Activated T-helper 1 cell treated with anti-CD3 and anti-CD28 coated beads, Interleukin-12 subunit alpha, Interleukin-12 subunit beta, Interleukin-2, Interleukin-4 antibody, amounts not matched to agents 30 ng/mL and 10 ng/mL and 1 ng/mL, durations not matched to agents 14 hours and 24 hours and 36 hours (primary cell): ENCODE results near the gene BLOC1S5. TPM values are rescaled to one million over a fixed set of nuclear protein-coding genes. Genes with fewer than 3 reads are reported as not detected.

Experiments used
- DNase-seq: peaks from one replicate; pipeline ENCODE4 v3.0.0; 2021; ENCODE audit warnings: low spot score
- H3K27ac Mint-ChIP-seq: one replicate; pipeline ENCODE4 v1.8.0; 2021; ENCODE audit warnings: mild to moderate bottlenecking, mixed read lengths
- H3K27me3 Mint-ChIP-seq: one replicate; pipeline ENCODE4 v1.8.0; 2022; ENCODE audit warnings: mild to moderate bottlenecking, moderate library complexity, mixed read lengths; ENCODE audit not compliant: insufficient read depth
- H3K36me3 Mint-ChIP-seq: one replicate; pipeline ENCODE4 v1.8.0; 2021; ENCODE audit warnings: low read depth, mixed read lengths
- H3K4me1 Mint-ChIP-seq: one replicate; pipeline ENCODE4 v1.8.0; 2021; ENCODE audit warnings: low read depth, mixed read lengths
- H3K4me3 Mint-ChIP-seq: one replicate; pipeline ENCODE4 v1.8.0; 2021; ENCODE audit warnings: mild to moderate bottlenecking, moderate library complexity, mixed read lengths
- H3K9me3 Mint-ChIP-seq: one replicate; pipeline ENCODE4 v1.8.0; 2021; ENCODE audit warnings: mixed read lengths
- intact Hi-C: fragments of 100-400 bp; cut with micrococcal nuclease; formaldehyde crosslinking; loops from one replicate; pipeline ENCODE4 v1.15.1; 2024
- total RNA-seq: library from RNA; stranded (reverse); gene quantifications from 2 replicates; pipeline ENCODE4 v1.2.3, GENCODE V29; 2022

BLOC1S5 gene, protein sequence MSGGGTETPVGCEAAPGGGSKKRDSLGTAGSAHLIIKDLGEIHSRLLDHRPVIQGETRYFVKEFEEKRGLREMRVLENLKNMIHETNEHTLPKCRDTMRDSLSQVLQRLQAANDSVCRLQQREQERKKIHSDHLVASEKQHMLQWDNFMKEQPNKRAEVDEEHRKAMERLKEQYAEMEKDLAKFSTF
- 19.6 and 19.7 TPM in 2 replicates for total RNA-seq

DNA sequence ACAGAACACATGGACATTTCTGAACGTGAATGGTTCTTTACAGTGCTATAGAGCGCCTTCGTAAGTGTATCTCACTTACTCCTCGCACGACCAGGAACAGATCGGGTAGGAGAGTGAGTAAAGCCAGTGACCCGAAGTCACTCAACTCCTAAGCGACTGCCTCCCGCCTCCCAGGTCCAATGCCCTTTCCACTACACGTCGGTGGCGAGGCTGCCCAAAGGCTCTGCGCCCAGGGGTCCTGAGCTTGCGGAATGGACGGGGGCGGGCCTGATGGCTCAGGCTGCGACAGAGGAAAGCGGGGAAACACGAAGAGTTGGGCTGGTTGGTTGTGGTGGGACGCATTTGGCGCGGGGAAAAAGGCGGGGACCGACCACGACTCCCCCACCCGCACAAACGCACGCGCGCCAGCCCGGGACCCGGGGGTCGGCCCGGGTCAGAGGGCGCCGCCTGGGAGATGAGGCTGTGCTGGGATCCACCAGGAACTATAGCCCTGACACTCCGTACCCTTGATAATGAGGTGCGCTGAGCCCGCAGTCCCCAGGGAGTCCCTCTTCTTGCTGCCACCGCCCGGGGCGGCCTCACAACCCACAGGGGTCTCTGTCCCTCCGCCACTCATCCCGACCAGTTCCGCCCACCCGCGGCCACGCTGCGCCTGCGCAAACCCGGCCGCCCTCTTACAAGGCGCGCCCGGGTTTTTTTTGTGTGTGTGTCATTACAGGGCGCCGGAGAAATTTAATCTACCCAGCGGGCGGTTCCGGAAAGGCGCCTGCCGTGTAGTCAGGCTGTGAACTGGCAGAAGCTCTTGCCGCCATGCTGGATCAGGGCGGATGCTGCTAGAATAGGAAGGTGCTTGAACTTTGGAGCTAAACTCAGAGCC lies at the start of gene BLOC1S5:
Gene BLOC1S5 (minus strand): TSS at position 629 of the 877 bp plus-strand sequence. CDS start 13 bp downstream, at position 616.
- Mint-ChIP-seq H3K9me3 (no peaks in the 10 kb centered on the region), H3K4me3 (peak within 1 kb of the TSS; percentile 96)

DNA sequence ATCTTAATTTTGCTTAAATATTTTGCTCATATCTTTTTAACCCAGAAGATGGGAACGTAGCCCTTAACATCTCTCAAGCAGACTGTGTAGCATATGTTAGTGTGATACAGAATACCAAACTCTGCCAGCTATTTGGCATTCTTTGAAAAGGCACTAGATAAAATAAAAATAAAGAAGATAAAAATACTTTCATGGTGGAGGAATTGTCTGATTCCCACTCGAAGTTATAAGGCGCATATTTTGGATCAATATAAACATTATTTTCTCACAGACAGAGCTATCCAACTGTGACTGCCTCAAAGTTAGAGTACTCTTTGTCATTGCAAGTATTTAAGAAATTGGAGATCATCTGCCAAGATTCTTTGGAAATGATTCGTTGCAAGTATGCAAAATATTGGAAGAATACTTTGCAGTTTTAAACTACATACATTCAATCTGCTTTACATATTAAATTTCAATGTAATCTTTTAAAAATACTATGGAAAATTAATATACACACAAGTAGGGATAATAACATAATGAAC lies 49.0 kb upstream of the BLOC1S5 start:
- DNase-seq: no peak
- Mint-ChIP-seq H3K9me3 (no peaks in the 10 kb centered on the region), H3K4me1 (no peaks in the 10 kb centered on the region), H3K27me3 (peaks cover 8% of the 10 kb centered on the region), H3K36me3 (no peaks in the 10 kb centered on the region), H3K27ac (no peak overlapping the region), H3K4me3 (no peak overlapping the region)
- intact Hi-C loops: no loop called here

More for the DNA sequence above, at the start of gene BLOC1S5:
- H3K27me3 Mint-ChIP-seq: no peaks in the 10 kb centered on the region
- intact Hi-C loops: loop anchor here (1.0 to 10.0 kb wide), 10 partner anchors 38 to 1409 kb away; partner anchors contain the start of genes CAGE1, EEF1E1, RIOK1 and SLC35B3
- H3K36me3 Mint-ChIP-seq: peaks cover 8% of the 10 kb centered on the region
- H3K27ac Mint-ChIP-seq: peak within 1 kb of the TSS; percentile 95
- H3K4me1 Mint-ChIP-seq: peaks cover 35% of the 10 kb centered on the region
- DNase-seq: peak; percentile 95

DNA sequence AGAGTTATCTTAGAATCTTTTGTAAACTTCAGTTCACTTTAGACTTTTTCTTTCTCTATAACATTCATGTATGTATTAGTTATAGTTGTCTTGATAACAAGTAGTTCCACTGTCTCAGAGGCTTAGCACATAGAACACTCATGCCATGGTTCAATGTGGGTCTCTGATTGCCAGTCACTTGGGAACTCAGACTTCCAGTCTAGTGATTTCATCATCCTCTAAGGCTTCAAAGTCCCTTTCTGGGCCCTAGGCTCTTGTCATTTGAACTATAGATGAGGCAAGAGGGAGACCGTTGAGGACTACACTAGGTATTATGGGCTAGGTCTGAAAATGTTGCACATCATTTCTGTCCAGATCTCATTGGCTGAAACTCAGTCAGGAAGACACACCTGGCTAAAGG lies 46.5 kb upstream of the BLOC1S5 start:
- H3K36me3 Mint-ChIP-seq: no peaks in the 10 kb centered on the region
- no peak overlapping the region for H3K4me3 Mint-ChIP-seq
- DNase-seq: no peak
- H3K4me1 Mint-ChIP-seq: no peaks in the 10 kb centered on the region
- intact Hi-C loops: no loop called here
- H3K27me3 Mint-ChIP-seq: peaks cover 16% of the 10 kb centered on the region
- no peaks in the 10 kb centered on the region for H3K9me3 Mint-ChIP-seq
- no peak overlapping the region for H3K27ac Mint-ChIP-seq

DNA sequence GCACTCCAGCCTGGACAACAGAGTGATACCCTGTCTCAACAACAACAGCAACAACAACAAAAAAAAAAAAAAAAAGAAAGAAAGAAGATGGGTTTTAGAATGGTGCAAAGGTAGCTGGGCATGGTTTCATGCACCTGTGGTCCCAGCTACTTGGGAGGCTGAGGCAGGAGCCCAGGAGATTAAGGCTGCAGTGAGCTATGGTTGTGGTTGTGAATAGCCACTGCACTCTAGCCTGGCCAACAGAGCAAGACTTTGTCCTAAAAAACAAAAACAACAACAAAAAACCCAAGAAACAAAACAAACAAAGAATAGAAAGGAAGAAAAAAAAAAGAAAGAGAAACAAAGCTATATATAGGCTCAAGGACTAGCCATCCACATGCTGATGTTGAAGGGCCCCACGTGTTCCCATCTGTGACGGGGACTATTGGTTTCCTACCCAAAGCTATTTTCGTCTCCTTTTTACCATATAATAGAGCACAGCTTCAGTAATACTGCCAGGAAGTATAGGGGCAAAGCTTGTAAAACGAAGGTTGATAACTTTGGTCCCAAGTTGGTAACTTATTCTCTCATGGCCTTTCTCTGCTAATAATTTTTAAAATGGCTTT lies 46.0 kb upstream of the BLOC1S5 start:
- DNase-seq: no peak
- no peaks in the 10 kb centered on the region for H3K9me3 Mint-ChIP-seq
- H3K4me1 Mint-ChIP-seq: no peaks in the 10 kb centered on the region
- no peak overlapping the region for H3K4me3 Mint-ChIP-seq
- peaks cover 16% of the 10 kb centered on the region for H3K27me3 Mint-ChIP-seq
- no peak overlapping the region for H3K27ac Mint-ChIP-seq
- no peaks in the 10 kb centered on the region for H3K36me3 Mint-ChIP-seq
- intact Hi-C loops: no loop called here

DNA sequence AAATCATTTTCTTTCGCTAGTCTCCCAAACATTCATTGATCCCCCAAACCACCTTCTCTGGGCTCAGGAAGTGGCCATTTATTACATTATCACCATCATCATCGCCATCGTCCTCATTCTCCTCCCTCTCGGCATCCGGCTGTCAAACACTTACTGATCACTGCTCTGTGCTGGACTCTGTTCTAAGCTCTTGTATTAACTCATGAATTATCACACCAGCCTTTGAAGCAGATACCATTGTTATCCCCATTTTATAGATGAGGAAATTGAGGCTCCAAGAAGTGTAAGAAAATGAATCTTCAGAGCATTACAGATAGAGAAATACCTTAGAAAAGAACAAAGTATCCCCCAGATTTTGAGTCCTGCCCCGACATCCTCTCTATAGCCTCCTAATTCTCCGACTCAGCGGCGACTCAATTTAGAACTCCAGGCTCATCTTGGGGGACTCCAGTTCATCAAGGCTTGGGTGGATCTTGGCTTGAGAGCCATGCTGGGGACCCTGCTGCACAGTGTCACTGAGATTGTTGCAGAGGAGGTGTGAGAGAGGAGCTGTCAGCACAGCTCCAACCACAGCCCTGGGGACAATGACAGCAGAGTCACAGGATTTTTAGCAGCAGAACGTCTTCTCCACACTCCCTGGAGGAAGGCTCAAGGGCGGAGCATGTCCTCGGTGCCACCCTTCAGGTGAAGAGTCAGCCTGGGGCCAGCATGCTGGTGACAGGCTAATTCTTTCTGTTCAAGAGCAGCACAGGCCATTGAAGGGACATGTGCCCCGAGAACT lies 44.8 kb upstream of the BLOC1S5 start:
- peaks cover 16% of the 10 kb centered on the region for H3K27me3 Mint-ChIP-seq
- H3K36me3 Mint-ChIP-seq: no peaks in the 10 kb centered on the region
- intact Hi-C loops: no loop called here
- H3K27ac Mint-ChIP-seq: no peak overlapping the region
- H3K4me3 Mint-ChIP-seq: no peak overlapping the region
- no peak for DNase-seq
- H3K4me1 Mint-ChIP-seq: no peaks in the 10 kb centered on the region
- H3K9me3 Mint-ChIP-seq: no peaks in the 10 kb centered on the region

DNA sequence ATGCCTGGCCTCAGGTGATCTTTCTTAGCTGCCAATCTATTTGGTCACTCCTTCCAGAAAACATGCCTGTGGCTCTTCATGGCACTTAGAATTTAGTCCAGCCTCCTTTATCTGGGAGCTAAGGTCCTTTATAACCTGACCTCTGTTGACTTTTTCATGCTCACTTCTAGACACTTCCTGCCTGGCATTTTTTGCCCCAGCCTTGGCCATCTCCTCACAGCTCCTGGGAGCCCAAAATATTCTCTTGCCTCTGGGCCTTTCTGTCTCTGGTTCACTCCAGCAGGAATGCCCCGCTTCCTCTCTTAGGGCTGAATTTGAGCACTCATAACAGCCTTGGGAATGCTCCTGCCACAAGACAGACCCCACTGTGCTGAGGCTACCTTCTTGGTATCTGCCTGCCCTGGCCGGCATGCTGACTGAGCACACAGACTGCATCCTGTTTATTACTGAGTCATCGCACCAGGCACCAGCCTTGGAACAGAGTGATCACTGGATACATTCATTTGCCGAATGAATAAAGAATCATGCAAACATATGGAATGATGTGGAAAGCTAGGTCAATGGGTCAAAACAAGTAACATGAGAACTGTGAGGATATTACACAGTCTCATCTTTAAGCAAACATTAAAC lies 44.0 kb upstream of the BLOC1S5 start:
- Mint-ChIP-seq H3K9me3 (no peaks in the 10 kb centered on the region), H3K4me1 (no peaks in the 10 kb centered on the region), H3K36me3 (no peaks in the 10 kb centered on the region), H3K4me3 (no peak overlapping the region), H3K27me3 (peaks cover 16% of the 10 kb centered on the region), H3K27ac (no peak overlapping the region)
- DNase-seq: no peak
- intact Hi-C loops: no loop called here

DNA sequence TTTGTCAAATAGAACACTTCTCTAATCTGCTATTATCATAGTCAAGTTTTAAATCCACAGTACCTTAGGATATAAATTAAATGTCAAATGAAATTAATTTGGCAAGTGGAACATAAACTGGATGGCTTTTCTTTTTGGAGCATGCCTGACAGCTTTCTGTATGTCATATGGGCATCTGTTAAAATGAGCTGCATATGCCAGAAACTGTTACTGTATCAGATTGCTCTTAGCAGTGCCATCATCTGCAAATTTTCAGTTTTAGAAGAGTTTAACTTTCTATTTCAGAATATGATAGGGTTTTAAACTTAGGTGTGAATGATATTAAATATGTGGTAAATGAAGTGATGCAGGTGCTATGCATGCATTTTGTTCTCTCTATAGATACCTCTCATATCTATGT lies 41.6 kb upstream of the BLOC1S5 start:
- DNase-seq: no peak
- no peak overlapping the region for H3K27ac Mint-ChIP-seq
- peaks cover 14% of the 10 kb centered on the region for H3K4me1 Mint-ChIP-seq
- peaks cover 16% of the 10 kb centered on the region for H3K27me3 Mint-ChIP-seq
- no peak overlapping the region for H3K4me3 Mint-ChIP-seq
- no peaks in the 10 kb centered on the region for H3K9me3 Mint-ChIP-seq
- H3K36me3 Mint-ChIP-seq: peaks cover 2% of the 10 kb centered on the region
- intact Hi-C loops: no loop called here

DNA sequence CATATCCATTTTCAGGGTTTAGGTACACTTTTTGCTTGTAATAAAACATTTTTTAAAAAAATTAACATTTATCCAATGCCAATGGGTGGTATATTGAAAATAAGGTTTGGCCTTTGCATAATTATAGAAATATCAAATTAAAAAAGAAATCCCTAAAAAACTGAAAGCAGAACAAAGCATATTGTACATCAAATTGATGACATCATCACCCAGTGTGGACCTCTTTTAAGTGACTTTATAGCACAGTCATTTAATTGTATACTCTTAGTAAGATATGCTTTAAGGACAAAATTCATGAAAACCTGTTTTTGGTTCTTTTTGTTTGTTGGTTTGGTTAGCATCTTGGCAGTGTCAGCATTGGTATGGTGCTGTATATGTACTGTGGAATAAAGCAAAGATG lies 39.5 kb upstream of the BLOC1S5 start:
- H3K27ac Mint-ChIP-seq: no peak overlapping the region
- H3K4me3 Mint-ChIP-seq: no peak overlapping the region
- intact Hi-C loops: loop anchor here (5.0 kb wide), 1 partner anchor 716 kb away; the partner anchor contains the start of genes CAGE1 and RIOK1
- H3K4me1 Mint-ChIP-seq: peaks cover 29% of the 10 kb centered on the region
- peaks cover 8% of the 10 kb centered on the region for H3K36me3 Mint-ChIP-seq
- peaks cover 12% of the 10 kb centered on the region for H3K27me3 Mint-ChIP-seq
- no peaks in the 10 kb centered on the region for H3K9me3 Mint-ChIP-seq
- no peak for DNase-seq

DNA sequence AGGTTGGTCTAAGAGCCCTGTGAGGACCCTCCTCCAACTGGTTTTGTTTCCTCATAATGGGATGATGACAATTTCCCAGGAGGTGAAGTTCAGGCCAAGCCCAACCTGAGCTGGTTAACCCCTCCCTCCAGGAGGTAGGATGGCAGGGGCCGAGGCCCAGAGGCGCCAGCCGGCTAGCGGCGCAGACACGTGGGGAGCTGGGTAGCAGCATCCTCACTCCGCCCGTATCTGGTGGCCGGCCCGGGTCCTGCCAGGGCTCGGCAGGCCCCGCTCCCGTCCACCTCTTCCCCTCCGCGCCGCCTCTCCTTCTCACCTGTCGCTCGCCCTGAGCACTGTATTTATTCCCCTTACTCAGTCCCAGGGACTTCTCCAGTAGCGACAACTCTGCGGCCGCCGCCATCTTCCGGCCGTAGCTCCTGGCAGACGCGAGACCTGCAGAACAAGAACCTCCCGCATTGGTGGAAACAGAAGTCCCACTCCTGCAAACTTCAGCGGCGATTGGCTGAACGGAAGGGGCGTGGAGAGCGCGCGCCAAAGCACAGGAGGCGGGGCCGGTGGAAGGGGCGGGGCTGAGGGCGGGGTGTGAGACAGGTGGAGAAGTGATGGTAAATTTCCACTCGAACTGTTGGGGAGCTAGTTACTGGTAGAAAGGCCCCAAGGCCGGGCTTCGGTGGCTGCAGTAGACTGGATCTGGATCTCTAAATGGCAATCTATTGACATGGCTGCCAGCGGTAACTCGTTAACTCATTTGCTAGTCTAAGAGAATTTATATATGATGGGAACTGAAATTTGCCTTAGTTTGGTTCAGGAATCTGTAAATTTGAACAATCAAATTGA lies 38.2 kb upstream of the BLOC1S5 start, which contains the start of gene EEF1E1:
Gene EEF1E1 (minus strand): TSS at position 427 of the 837 bp plus-strand sequence. CDS start 27 bp downstream, at position 400.
- intact Hi-C loops: loop anchor here (1.0 to 5.0 kb wide), 9 partner anchors 16 to 789 kb away; partner anchors contain the start of genes BLOC1S5, CAGE1, RIOK1 and SLC35B3
- Mint-ChIP-seq H3K4me3 (peak within 1 kb of the TSS; percentile 92), H3K36me3 (peaks cover 8% of the 10 kb centered on the region), H3K27ac (peak within 1 kb of the TSS; percentile 97), H3K4me1 (peaks cover 34% of the 10 kb centered on the region), H3K27me3 (peaks cover 4% of the 10 kb centered on the region), H3K9me3 (no peaks in the 10 kb centered on the region)
- peak; percentile 87 for DNase-seq

DNA sequence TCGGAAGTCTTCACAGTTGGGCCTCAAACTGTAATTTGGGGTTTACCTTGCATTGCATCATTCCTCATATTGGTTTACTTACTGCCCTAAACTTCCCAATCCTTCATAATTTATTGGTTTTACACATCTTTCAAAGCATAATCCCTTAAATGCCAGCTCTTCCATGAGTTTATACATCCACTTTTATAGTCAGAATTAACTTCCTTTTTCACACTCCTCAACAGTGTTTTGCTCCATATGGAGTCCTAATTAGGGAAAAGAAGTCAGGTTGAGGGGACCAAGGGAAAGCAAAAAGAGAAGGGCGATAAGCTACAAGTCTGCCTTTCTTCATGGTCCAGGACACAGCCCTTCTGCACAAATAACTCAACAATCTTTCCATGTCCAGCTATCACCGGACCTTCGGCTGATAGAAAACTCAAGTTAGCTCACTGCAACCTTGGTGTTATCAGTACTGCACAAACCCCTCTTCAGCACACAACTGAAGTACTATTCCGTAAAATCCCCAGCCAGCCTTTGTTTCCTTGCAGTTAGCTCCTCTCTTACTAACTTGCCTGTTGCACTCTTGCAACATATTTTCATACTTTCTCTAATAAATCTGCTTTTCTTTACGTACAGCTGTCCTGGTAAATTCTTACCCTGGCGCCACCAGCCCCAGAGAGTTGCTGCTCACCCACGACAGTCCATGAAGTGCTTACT lies 36.1 kb upstream of the BLOC1S5 start:
- Mint-ChIP-seq H3K27me3 (peaks cover 3% of the 10 kb centered on the region), H3K4me1 (peaks cover 34% of the 10 kb centered on the region), H3K4me3 (peak overlapping the region; percentile 49), H3K9me3 (no peaks in the 10 kb centered on the region), H3K36me3 (peaks cover 20% of the 10 kb centered on the region), H3K27ac (no peak overlapping the region)
- no peak for DNase-seq
- intact Hi-C loops: loop anchor here (5.0 kb wide), 1 partner anchor 713 kb away; the partner anchor contains the start of genes CAGE1 and RIOK1

DNA sequence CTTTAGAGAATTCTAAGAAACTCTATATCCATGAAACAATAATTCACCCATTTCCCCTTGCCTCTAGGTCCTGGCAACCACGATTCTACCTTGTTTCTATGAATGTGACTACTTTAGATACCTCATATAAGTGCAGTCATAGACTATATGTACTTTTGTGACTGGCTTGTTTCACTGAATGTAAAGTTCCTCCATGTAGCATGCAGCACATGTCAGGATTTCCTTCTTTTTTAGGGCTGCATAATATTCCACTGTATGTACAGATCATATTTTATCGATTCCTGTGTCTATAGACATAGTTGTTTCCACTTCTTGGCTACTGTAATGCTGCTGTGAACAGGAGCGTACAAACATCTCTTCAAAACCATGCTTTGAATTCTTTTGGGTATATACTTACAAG lies 26.5 kb upstream of the BLOC1S5 start:
- DNase-seq: no peak
- Mint-ChIP-seq H3K4me3 (no peak overlapping the region), H3K9me3 (peaks cover 17% of the 10 kb centered on the region), H3K4me1 (peaks cover 28% of the 10 kb centered on the region), H3K27ac (no peak overlapping the region), H3K36me3 (peaks cover 69% of the 10 kb centered on the region), H3K27me3 (no peaks in the 10 kb centered on the region)
- intact Hi-C loops: no loop called here
